Esophagus squamous epithelium (tissue), 4 donors: ENCODE data around the gene MPIG6B.
A peak's percentile ranks its signal among the peaks of the same experiment; 100 is the strongest.

ENCODE experiments used
- CTCF ChIP-seq, 6 experiments: fragments of 450-650 bp in 4 of 6; fragments of 200-600 bp in 2 of 6; sonication (generic) in 2 of 6; IDR thresholded peaks; one replicate each; pipeline ENCODE4 v1.5.1; 2016 to 2019; ENCODE audit warnings: antibody characterized with exemption in 6 of 6, mild to moderate bottlenecking in 4 of 6, moderate library complexity in 4 of 6
- POLR2A ChIP-seq, 4 donors: fragments of 450-650 bp; IDR thresholded peaks; one replicate each; pipeline ENCODE4 v1.6.1; 2017; ENCODE audit warnings: antibody characterized with exemption in 4 of 4, mild to moderate bottlenecking in 4 of 4, moderate library complexity in 3 of 4

- TF ChIP-seq CTCF (IDR thresholded peaks at IDR 0.05) (peak in 1 of 6 experiments; percentile 32), POLR2A (IDR thresholded peaks at IDR 0.05) (no peak)
Measured at GRCh38 chr6:31689249-31690110, 33.7 kb upstream of the MPIG6B start.
